ENCODE data around the gene MGRN1.

Gene MGRN1

GRCh38 chr16:4648917-4649316 lies 24.3 kb downstream of the MGRN1 start (continued):
- TF ChIP-seq CREB5 (CRISPR knock-in tag; IDR thresholded peaks at IDR 0.05; ENCODE audit: low read depth): no peak
- TF ChIP-seq ARNTL (CRISPR knock-in tag; IDR thresholded peaks at IDR 0.05; ENCODE audit: borderline replicate concordance, low read depth): no peak
- no peak for TF ChIP-seq CSDC2 (CRISPR knock-in tag; IDR thresholded peaks at IDR 0.05)

- TF ChIP-seq TCF4 (CRISPR knock-in tag; IDR thresholded peaks at IDR 0.05; ENCODE audit: borderline replicate concordance): no peak
- no peak for TF ChIP-seq TSHZ2 (CRISPR knock-in tag; IDR thresholded peaks at IDR 0.05)
- no peak for TF ChIP-seq CSRNP3 (CRISPR knock-in tag; IDR thresholded peaks at IDR 0.05)
- TF ChIP-seq ZNF70 (CRISPR knock-in tag; IDR thresholded peaks at IDR 0.05): no peak
- no peak for TF ChIP-seq PPARA (CRISPR knock-in tag; IDR thresholded peaks at IDR 0.05; ENCODE audit: borderline replicate concordance)
- TF ChIP-seq ZFP30 (CRISPR knock-in tag; IDR thresholded peaks at IDR 0.05): no peak
- no peak for TF ChIP-seq SNAI2 (CRISPR knock-in tag; IDR thresholded peaks at IDR 0.05)
- TF ChIP-seq CREB5 (CRISPR knock-in tag; IDR thresholded peaks at IDR 0.05; ENCODE audit: low read depth): no peak
- TF ChIP-seq ZFP3 (CRISPR knock-in tag; IDR thresholded peaks at IDR 0.05): no peak
- TF ChIP-seq ESRRG (CRISPR knock-in tag; IDR thresholded peaks at IDR 0.05): no peak
- no peak for TF ChIP-seq CSDC2 (CRISPR knock-in tag; IDR thresholded peaks at IDR 0.05)
- no peak; the same call in 2 of the 3 replicates for ATAC-seq
Observed at GRCh38 chr16:4649744-4650442, 25.3 kb downstream of the MGRN1 start.

GRCh38 chr16:4650443-4651074 lies 25.9 kb downstream of the MGRN1 start:
- peak; percentile 84 for ATAC-seq

GRCh38 chr16:4651827-4652226 lies 27.2 kb downstream of the MGRN1 start:
- no peak for TF ChIP-seq ISL1 (CRISPR knock-in tag; IDR thresholded peaks at IDR 0.05)
- TF ChIP-seq BACH2 (CRISPR knock-in tag; IDR thresholded peaks at IDR 0.05; ENCODE audit: borderline replicate concordance): no peak
- TF ChIP-seq ZFP30 (CRISPR knock-in tag; IDR thresholded peaks at IDR 0.05): no peak
- no peak for TF ChIP-seq ZNF70 (CRISPR knock-in tag; IDR thresholded peaks at IDR 0.05)
- no peak for TF ChIP-seq PATZ1 (CRISPR knock-in tag; IDR thresholded peaks at IDR 0.05; ENCODE audit: borderline replicate concordance)
- no peak for TF ChIP-seq TOX (CRISPR knock-in tag; IDR thresholded peaks at IDR 0.05; ENCODE audit: borderline replicate concordance)
- TF ChIP-seq RARB (CRISPR knock-in tag; IDR thresholded peaks at IDR 0.05): no peak
- TF ChIP-seq TCF4 (CRISPR knock-in tag; IDR thresholded peaks at IDR 0.05; ENCODE audit: borderline replicate concordance): no peak
- TF ChIP-seq CREB5 (CRISPR knock-in tag; IDR thresholded peaks at IDR 0.05; ENCODE audit: low read depth): no peak
- TF ChIP-seq ZC3H10 (CRISPR knock-in tag; IDR thresholded peaks at IDR 0.05): no peak
- TF ChIP-seq ZNF8 (CRISPR knock-in tag; IDR thresholded peaks at IDR 0.05): no peak
- no peak for TF ChIP-seq ESRRG (CRISPR knock-in tag; IDR thresholded peaks at IDR 0.05)
- no peak for TF ChIP-seq GLIS3 (CRISPR knock-in tag; IDR thresholded peaks at IDR 0.05)
- no peak for TF ChIP-seq PPARA (CRISPR knock-in tag; IDR thresholded peaks at IDR 0.05; ENCODE audit: borderline replicate concordance)
- no peak for TF ChIP-seq POU6F1 (CRISPR knock-in tag; IDR thresholded peaks at IDR 0.05; ENCODE audit: borderline replicate concordance, low read depth)

More at GRCh38 chr16:4651827-4652226, 27.2 kb downstream of the MGRN1 start:
- ATAC-seq: no peak

All from SK-N-SH treated with all-trans-retinoic acid at 6 μM for 48 hours (cell line).